OCI-LY7 (cell line): ENCODE results near the gene MARCHF5. TPM values are rescaled to one million over a fixed set of nuclear protein-coding genes. Genes with fewer than 3 reads are reported as not detected.

Experiments used
- BruUV-seq: library from RNA; stranded (reverse); fragments of 400-500 nt; replicated peaks from 2 replicates; lab custom pipeline; 2021; lab: Mats Ljungman, UMichigan
- CTCF ChIA-PET: fragments of 300-600 bp; sonication (Branson Sonifier 250); formaldehyde crosslinking; loops from one replicate; lab custom pipeline; 2022; ENCODE audit warnings: antibody characterized with exemption; ENCODE audit not compliant: unreplicated experiment; lab: Charles Lee
- POLR2A ChIA-PET: fragments of 300-600 bp; sonication (Branson Sonifier 250); formaldehyde crosslinking; loops from one replicate; lab custom pipeline; 2022; ENCODE audit warnings: antibody characterized with exemption; lab: Charles Lee
- DNase-seq: peaks from one replicate; pipeline ENCODE4 v3.0.0-alpha.2; 2015; ENCODE audit warnings: low spot score
- H2AFZ ChIP-seq: fragments of 200-600 bp; sonication (generic), shearing (Covaris generic); 2 replicates; pipeline ENCODE4 v1.6.1; 2014; ENCODE audit warnings: mild to moderate bottlenecking, antibody characterized with exemption, low read length, moderate library complexity
- H3K27ac ChIP-seq: fragments of 200-600 bp; sonication (generic); 2 replicates; pipeline ENCODE4 v1.5.1; 2014; ENCODE audit warnings: mixed run types, low read depth, mild to moderate bottlenecking, moderate library complexity, low read length, inconsistent platforms; ENCODE audit not compliant: poor library complexity, severe bottlenecking
- H3K36me3 ChIP-seq: fragments of 200-600 bp; sonication (generic); 2 replicates; pipeline ENCODE4 v1.6.1; 2014; ENCODE audit warnings: mild to moderate bottlenecking, antibody characterized with exemption, low read length, moderate library complexity, mixed read lengths; ENCODE audit not compliant: insufficient read depth
- H3K4me1 ChIP-seq: fragments of 200-600 bp; sonication (generic); 2 replicates; pipeline ENCODE4 v1.5.1; 2014; ENCODE audit warnings: mild to moderate bottlenecking, low read length; ENCODE audit not compliant: insufficient read depth, poor library complexity, severe bottlenecking
- H3K4me2 ChIP-seq: fragments of 200-600 bp; sonication (generic); 2 replicates; pipeline ENCODE4 v1.6.1; 2014; ENCODE audit warnings: mild to moderate bottlenecking, low read length
- H3K4me3 ChIP-seq: fragments of 200-600 bp; sonication (generic); 2 replicates; pipeline ENCODE4 v1.5.1; 2014; ENCODE audit warnings: mild to moderate bottlenecking, low read depth, low read length; ENCODE audit not compliant: poor library complexity, severe bottlenecking
- H3K79me2 ChIP-seq: fragments of 200-600 bp; sonication (generic); 2 replicates; pipeline ENCODE4 v1.6.1; 2016; ENCODE audit warnings: low read depth, mild to moderate bottlenecking, low read length, moderate library complexity, mixed read lengths; ENCODE audit not compliant: insufficient read depth
- H3K9me2 ChIP-seq: fragments of 200-600 bp; sonication (generic); 2 replicates; pipeline ENCODE4 v1.6.1; 2016; ENCODE audit warnings: mild to moderate bottlenecking, low read length, mixed read lengths; ENCODE audit not compliant: insufficient read depth
- H3K9me3 ChIP-seq: fragments of 200-600 bp; sonication (generic); 2 replicates; pipeline ENCODE4 v1.6.1; 2014; ENCODE audit warnings: mild to moderate bottlenecking, mixed run types, low read length, mixed read lengths
- H4K20me1 ChIP-seq: fragments of 200-600 bp; sonication (generic); 2 replicates; pipeline ENCODE4 v1.6.1; 2014; ENCODE audit warnings: mild to moderate bottlenecking, antibody characterized with exemption, low read length, moderate library complexity, mixed read lengths; ENCODE audit not compliant: insufficient read depth
- CTCF ChIP-seq: fragments of 200-600 bp; sonication (generic); conservative IDR thresholded peaks from 2 replicates; pipeline ENCODE4 v1.5.1; 2014; ENCODE audit warnings: mild to moderate bottlenecking, antibody characterized with exemption, low read length, moderate library complexity, mixed read lengths
- EZH2phosphoT487 ChIP-seq: fragments of 200-600 bp; sonication (generic); IDR thresholded peaks from 2 replicates; pipeline ENCODE4 v1.6.1; 2018; ENCODE audit warnings: low read depth, borderline replicate concordance, mild to moderate bottlenecking, mixed run types, antibody characterized with exemption, low read length, moderate library complexity, mixed read lengths
- intact Hi-C: fragments of 100-400 bp; cut with micrococcal nuclease; formaldehyde crosslinking; loops from one replicate; pipeline ENCODE4 v1.10.0; 2022; ENCODE audit not compliant: unreplicated experiment
- total RNA-seq, 2 experiments: library from RNA; depleted of rRNA in 1 of 2; stranded (reverse); fragments of >200 nt in 1 of 2; shearing (Covaris generic) in 1 of 2; gene quantifications; 2 replicates each; pipeline ENCODE4 v1.2.3, GENCODE V29; 2014 to 2022

Gene MARCHF5
- total RNA-seq, 2 experiments from 2014 or later, result 5.9 to 31.7 TPM

DNA sequence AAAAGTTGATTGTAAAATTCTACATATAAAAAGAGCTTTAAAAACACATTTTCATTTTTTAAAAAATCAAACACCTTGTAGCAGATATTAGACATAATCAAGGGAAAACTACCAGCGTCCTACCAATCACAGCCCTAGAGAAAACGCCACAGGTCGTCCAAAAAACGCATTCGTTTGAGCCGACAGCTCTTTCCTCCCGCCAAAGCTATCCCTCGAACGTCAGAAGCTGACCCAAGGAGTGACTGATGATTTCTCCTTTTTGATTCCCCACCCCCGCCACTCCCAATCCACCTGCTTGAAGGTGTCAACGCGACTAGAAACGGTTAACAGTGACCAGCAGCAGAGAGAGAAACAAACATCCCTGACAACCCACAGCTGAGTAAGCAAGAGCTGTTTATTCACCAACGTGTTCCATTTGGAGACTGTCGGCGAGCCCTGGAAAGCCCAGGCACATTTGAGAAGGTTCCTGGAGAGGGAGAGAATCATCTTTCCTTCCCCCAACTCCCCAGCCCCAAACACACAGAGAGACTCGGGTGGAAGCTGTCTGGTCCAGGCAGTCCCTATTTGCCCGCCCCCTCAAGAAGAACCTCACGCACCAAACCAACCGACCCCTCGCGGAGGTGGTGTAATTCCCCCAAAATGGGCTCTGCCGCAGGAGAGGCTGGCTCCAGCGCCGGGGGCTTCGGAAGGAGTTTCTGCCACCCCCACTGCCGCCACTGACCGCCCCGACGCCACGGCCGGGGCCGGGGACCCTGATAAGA, 711 bp upstream of the MARCHF5 start:
- no peak for TF ChIP-seq EZH2phosphoT487
- TF ChIP-seq CTCF, result no peak
- Histone ChIP-seq H3K9me2 (no peaks in the 10 kb centered on the region), H4K20me1 (peaks cover 9% of the 10 kb centered on the region; the same call in 1 of the 2 replicates), H3K79me2 (peaks cover 37% of the 10 kb centered on the region), H3K36me3 (peaks cover 19% of the 10 kb centered on the region), H2AFZ (peak overlapping the region; percentile 80), H3K4me3 (peak overlapping the region; percentile 100), H3K4me1 (peaks cover 10% of the 10 kb centered on the region), H3K27ac (no peak overlapping the region), H3K4me2 (peak overlapping the region; percentile 78), H3K9me3 (no peaks in the 10 kb centered on the region)
- ChIA-PET POLR2A (interaction anchor here (0.6 to 1.8 kb wide), 14 partner anchors 9 to 1377 kb away, joined by 3 to 13 read pairs (median 4); partner anchors contain the start of gene BTAF1), CTCF (interaction anchor here (0.6 to 1.0 kb wide), 2 partner anchors 11 to 216 kb away, joined by 3 to 4 read pairs; no protein-coding TSS in a partner anchor)
- intact Hi-C loops, result loop anchor here (5.0 kb wide), 2 partner anchors 108 to 282 kb away; partner anchors contain the start of gene IDE
- peak; percentile 16 for DNase-seq
- BruUV-seq, result no TSS peak

GRCh38 chr10:92291616-92291865, 574 bp downstream of the MARCHF5 start:
- DNase-seq, result peak; percentile 44
- ChIA-PET POLR2A (interaction anchor here (0.7 to 1.8 kb wide), 7 partner anchors 7 to 204 kb away, joined by 3 to 13 read pairs (median 6); no protein-coding TSS in a partner anchor), CTCF (interaction anchor here (0.6 to 2.4 kb wide), 4 partner anchors 144 to 217 kb away, joined by 3 to 8 read pairs (median 4); no protein-coding TSS in a partner anchor)
- intact Hi-C loops, result loop anchor here (1.0 to 5.0 kb wide), 5 partner anchors 51 to 281 kb away; partner anchors contain the start of gene IDE
- H3K27ac ChIP-seq, result peak overlapping the region; percentile 38
- H3K36me3 ChIP-seq, result peaks cover 22% of the 10 kb centered on the region
- H3K9me2 ChIP-seq, result no peaks in the 10 kb centered on the region
- peak overlapping the region; percentile 100 for H3K4me3 ChIP-seq
- H4K20me1 ChIP-seq, result peaks cover 9% of the 10 kb centered on the region; the same call in 1 of the 2 replicates
- peak overlapping the region; percentile 70; the same call in 1 of the 2 replicates for H2AFZ ChIP-seq
- no TSS peak for BruUV-seq
- H3K4me1 ChIP-seq, result peaks cover 17% of the 10 kb centered on the region
- H3K4me2 ChIP-seq, result peak overlapping the region; percentile 62
- H3K9me3 ChIP-seq, result no peaks in the 10 kb centered on the region
- H3K79me2 ChIP-seq, result peaks cover 47% of the 10 kb centered on the region
- TF ChIP-seq EZH2phosphoT487 (no peak), CTCF (no peak)
